GM12874 (cell line): ENCODE data around the gene STK40.

Experiments
- CTCF ChIP-seq: IDR thresholded peaks from 2 replicates; pipeline ENCODE4 v1.5.1; 2011; ENCODE audit warnings: low read depth, mild to moderate bottlenecking, control low read depth, low read length, moderate library complexity; ENCODE audit not compliant: insufficient read depth

STK40 gene

GRCh38 chr1:36406440-36406839, 20.7 kb upstream of the STK40 start:
- TF ChIP-seq CTCF: no peak

- TF ChIP-seq CTCF: no peak
Observed at GRCh38 chr1:36402504-36402890, 16.8 kb upstream of the STK40 start.

GRCh38 chr1:36401602-36402503, 16.1 kb upstream of the STK40 start:
- TF ChIP-seq CTCF: no peak

DNA sequence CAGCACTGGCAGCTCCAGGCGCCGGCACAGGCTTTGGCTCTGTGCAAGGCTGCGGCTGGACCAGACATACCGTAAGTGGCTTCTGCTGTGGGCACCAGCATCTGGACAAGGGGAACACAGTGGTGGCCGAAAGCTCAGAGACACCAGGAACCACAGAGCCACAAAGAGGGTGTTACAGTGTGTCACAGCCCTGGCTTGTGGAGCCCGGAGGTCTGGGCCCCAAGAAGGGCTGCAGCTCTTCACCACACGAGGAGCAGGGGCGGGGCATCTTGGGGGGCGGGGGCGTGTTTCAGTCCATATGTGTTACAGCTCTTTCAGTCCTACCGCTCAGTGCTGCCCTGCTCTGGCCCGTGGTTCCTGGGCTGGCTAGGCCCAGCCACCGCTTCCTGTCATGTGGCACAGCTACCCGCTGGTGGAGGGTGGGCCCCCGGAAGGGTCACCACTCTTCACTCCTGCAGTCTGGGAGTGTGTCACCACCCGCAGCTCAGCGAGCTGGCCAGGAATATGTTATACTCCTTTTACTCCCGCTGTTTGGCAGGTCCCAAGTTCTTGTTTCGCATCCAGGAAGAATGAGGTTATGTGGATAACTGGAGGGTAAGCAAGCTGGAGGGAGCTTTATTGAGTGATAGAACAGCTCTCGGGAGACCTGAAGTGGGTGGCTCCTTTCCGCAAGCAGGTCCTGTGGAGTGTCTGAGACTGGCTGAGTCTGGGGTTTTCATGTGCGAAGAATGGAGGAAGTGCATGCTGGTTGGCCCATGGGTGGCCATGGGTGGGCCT, 15.3 kb upstream of the STK40 start:
- no peak for TF ChIP-seq CTCF

- no peak for TF ChIP-seq CTCF
Observed at GRCh38 chr1:36400514-36400824, 14.7 kb upstream of the STK40 start.

DNA sequence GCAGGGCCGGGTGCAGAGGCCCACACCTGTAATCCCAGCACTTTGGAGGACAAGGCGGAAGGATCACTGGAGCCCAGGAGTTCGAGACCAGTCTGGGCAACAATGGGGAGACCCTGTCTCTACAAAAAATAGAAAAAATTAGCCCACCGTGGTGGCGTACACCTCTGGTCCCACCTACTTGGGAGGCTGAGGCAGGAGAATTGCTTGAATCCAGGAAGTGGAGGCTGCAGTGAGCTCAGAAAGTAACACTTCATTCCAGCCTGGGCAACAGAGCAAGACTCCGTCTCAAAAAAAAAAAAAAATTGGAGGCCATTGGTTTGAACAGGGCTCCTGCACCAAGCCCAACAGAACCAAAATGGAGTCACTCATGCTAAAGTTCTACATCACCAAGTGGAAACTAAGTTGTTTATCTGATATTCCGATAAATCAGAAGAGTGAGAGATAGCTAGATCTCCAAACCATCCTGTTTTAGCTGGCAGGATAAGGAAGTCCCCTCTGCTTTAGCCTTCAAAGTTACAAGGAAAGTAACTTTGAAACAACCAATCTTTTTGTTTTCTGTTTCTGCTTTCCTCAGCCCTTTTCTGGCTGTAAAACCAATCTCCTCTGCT, 12.8 kb upstream of the STK40 start:
- no peak for TF ChIP-seq CTCF
